MM.1S (cell line): ENCODE results near the gene GTF2H4.

Experiments
- DNase-seq: peaks from one replicate; pipeline ENCODE4 v3.0.0-alpha.2; 2015
- H2AFZ ChIP-seq: fragments of 300-600 bp; sonication (generic); 2 replicates; pipeline ENCODE4 v1.6.0; 2016; ENCODE audit warnings: antibody characterized with exemption, low read length
- H3F3A ChIP-seq: fragments of 300-600 bp; sonication (generic); 2 replicates; pipeline ENCODE4 v1.6.1; 2016; ENCODE audit warnings: mild to moderate bottlenecking, antibody characterized with exemption, low read length, moderate library complexity, mixed read lengths; ENCODE audit not compliant: insufficient read depth
- H3K27ac ChIP-seq: fragments of 300-600 bp; sonication (generic); 2 replicates; pipeline ENCODE4 v1.5.1; 2016; ENCODE audit warnings: mild to moderate bottlenecking, low read length
- H3K27me3 ChIP-seq: fragments of 300-600 bp; sonication (generic); replicated peaks from 2 replicates; pipeline ENCODE4 v1.6.0; 2016; ENCODE audit warnings: low read length; ENCODE audit not compliant: insufficient read depth
- H3K36me3 ChIP-seq: fragments of 300-600 bp; sonication (generic); replicated peaks from 2 replicates; pipeline ENCODE4 v1.6.1; 2016; ENCODE audit warnings: mild to moderate bottlenecking, low read length, mixed read lengths; ENCODE audit not compliant: insufficient read depth
- H3K4me1 ChIP-seq: fragments of 300-600 bp; sonication (generic); 2 replicates; pipeline ENCODE4 v1.6.1; 2016; ENCODE audit warnings: low read length, mixed read lengths
- H3K4me2 ChIP-seq: fragments of 300-600 bp; sonication (generic); 2 replicates; pipeline ENCODE4 v1.6.0; 2016; ENCODE audit warnings: low read depth, low read length
- H3K4me3 ChIP-seq: fragments of 300-600 bp; sonication (generic); 2 replicates; pipeline ENCODE4 v1.5.1; 2016; ENCODE audit warnings: low read length, mixed read lengths
- H3K79me2 ChIP-seq: fragments of 300-600 bp; sonication (generic); 2 replicates; pipeline ENCODE4 v1.6.1; 2016; ENCODE audit warnings: mixed run types, low read length, mixed read lengths
- H3K9ac ChIP-seq: fragments of 300-600 bp; sonication (generic); 2 replicates; pipeline ENCODE4 v1.6.1; 2016; ENCODE audit warnings: low read length, mixed read lengths
- H3K9me2 ChIP-seq: fragments of 300-600 bp; sonication (generic); replicated peaks from 2 replicates; pipeline ENCODE4 v1.6.1; 2016; ENCODE audit warnings: mild to moderate bottlenecking, low read length, mixed read lengths; ENCODE audit not compliant: insufficient read depth
- H3K9me3 ChIP-seq: fragments of 300-600 bp; sonication (generic); replicated peaks from 2 replicates; pipeline ENCODE4 v1.6.1; 2016; ENCODE audit warnings: mild to moderate bottlenecking, low read length, mixed read lengths; ENCODE audit not compliant: insufficient read depth
- H4K20me1 ChIP-seq: fragments of 300-600 bp; sonication (generic); 2 replicates; pipeline ENCODE4 v1.6.1; 2016; ENCODE audit warnings: mild to moderate bottlenecking, low read length, moderate library complexity, mixed read lengths; ENCODE audit not compliant: insufficient read depth
- EZH2 ChIP-seq: fragments of 300-600 bp; sonication (generic); optimal IDR thresholded peaks from 2 replicates; pipeline ENCODE3; 2017; ENCODE audit warnings: low read depth, mild to moderate bottlenecking, antibody characterized with exemption, low read length, mixed read lengths
- EZH2phosphoT487 ChIP-seq: fragments of 300-600 bp; sonication (generic); IDR thresholded peaks from 2 replicates; pipeline ENCODE4 v1.6.1; 2018; ENCODE audit warnings: antibody characterized with exemption, low read length
- TF ChIP-seq, protein P1 (sequence below): fragments of 300-600 bp; sonication (generic); IDR thresholded peaks from 2 replicates; pipeline ENCODE4 v1.5.1; 2016; ENCODE audit warnings: antibody characterized with exemption, low read length, mixed read lengths

Gene GTF2H4

DNA sequence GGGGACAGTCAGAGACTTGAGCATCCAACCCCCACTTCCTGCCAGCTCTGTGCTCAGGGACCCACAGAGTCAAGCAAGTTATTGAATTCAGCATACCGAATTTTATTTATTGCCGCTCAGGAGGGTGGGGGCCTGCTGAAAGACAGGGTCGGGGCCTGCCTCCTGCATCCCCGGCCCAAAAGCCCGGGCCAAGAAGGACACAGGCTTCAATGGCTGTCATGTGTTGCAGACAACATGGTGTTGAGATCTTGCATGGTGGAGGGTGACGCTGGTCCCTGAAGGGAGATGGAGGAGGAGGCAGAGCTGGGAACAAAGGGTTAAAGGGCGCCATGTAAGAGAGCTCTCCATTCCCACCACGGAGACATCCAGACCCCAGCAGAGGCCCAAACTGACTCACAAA is 23.3 kb downstream of the GTF2H4 start:
- Histone ChIP-seq H3K9ac (no peak overlapping the region), H3F3A (no peaks in the 10 kb centered on the region), H3K4me1 (no peaks in the 10 kb centered on the region), H3K9me2 (no peaks in the 10 kb centered on the region), H3K27ac (no peak overlapping the region), H3K4me2 (no peak overlapping the region), H3K9me3 (no peaks in the 10 kb centered on the region), H3K36me3 (no peaks in the 10 kb centered on the region), H3K79me2 (no peaks in the 10 kb centered on the region), H3K4me3 (no peak overlapping the region), H2AFZ (no peak overlapping the region), H3K27me3 (no peaks in the 10 kb centered on the region; the same call in 1 of the 2 replicates), H4K20me1 (no peaks in the 10 kb centered on the region)
- TF ChIP-seq, protein P1, sequence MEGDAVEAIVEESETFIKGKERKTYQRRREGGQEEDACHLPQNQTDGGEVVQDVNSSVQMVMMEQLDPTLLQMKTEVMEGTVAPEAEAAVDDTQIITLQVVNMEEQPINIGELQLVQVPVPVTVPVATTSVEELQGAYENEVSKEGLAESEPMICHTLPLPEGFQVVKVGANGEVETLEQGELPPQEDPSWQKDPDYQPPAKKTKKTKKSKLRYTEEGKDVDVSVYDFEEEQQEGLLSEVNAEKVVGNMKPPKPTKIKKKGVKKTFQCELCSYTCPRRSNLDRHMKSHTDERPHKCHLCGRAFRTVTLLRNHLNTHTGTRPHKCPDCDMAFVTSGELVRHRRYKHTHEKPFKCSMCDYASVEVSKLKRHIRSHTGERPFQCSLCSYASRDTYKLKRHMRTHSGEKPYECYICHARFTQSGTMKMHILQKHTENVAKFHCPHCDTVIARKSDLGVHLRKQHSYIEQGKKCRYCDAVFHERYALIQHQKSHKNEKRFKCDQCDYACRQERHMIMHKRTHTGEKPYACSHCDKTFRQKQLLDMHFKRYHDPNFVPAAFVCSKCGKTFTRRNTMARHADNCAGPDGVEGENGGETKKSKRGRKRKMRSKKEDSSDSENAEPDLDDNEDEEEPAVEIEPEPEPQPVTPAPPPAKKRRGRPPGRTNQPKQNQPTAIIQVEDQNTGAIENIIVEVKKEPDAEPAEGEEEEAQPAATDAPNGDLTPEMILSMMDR = no peak
- TF ChIP-seq EZH2phosphoT487 = no peak
- no peak for TF ChIP-seq EZH2
- no peak for DNase-seq

DNA sequence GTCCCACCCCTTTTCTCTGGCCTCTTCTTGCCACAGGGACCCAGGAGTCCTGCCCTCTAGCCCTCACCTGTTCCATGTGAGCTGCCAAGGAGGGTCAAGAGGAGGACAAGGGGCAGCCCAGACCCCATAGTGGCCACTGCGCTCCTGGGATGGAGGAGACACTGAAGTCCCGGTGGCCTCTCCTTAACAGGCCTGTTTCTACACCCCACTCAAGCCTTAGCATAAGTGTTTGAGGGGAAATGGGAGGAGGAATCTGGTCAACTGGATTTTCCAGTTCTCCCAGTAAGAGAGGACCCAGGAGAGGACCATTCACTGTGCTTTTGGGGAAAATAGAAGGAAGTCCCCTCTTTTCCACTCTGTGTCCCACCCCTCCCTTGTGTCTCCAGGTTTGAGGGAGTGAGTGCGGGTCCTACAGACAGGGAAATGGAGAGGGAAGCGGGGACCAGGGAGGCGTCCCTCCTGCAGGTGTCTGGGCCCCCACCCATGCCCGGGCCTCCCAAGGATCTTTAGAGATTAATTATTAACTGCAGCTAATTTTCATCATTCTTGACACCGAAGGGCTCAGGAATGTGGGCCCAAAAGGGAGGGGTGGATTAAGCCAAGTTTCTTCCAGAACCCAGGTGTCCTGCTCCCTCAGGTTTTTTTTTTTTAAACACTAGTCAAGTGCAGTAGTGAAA is 24.1 kb downstream of the GTF2H4 start, which contains the start of gene SFTA2:
TSS of gene SFTA2 (minus strand) at position 202 of the 677 bp plus-strand sequence. CDS start at position 128, 74 bp downstream.
- Histone ChIP-seq H3K9me3 (no peaks in the 10 kb centered on the region), H3K4me1 (no peaks in the 10 kb centered on the region), H3K4me2 (no peak within 1 kb of the TSS), H3K4me3 (no peak within 1 kb of the TSS), H3K79me2 (no peaks in the 10 kb centered on the region), H3K36me3 (no peaks in the 10 kb centered on the region), H3K9ac (no peak within 1 kb of the TSS), H3K27me3 (peaks cover 2% of the 10 kb centered on the region; the same call in 1 of the 2 replicates), H3K27ac (no peak within 1 kb of the TSS), H3F3A (no peaks in the 10 kb centered on the region), H4K20me1 (no peaks in the 10 kb centered on the region), H2AFZ (no peak within 1 kb of the TSS), H3K9me2 (no peaks in the 10 kb centered on the region)
- no peak for DNase-seq
- TF ChIP-seq EZH2 (no peak), EZH2phosphoT487 (no peak)
- TF ChIP-seq, protein P1 = no peak

DNA sequence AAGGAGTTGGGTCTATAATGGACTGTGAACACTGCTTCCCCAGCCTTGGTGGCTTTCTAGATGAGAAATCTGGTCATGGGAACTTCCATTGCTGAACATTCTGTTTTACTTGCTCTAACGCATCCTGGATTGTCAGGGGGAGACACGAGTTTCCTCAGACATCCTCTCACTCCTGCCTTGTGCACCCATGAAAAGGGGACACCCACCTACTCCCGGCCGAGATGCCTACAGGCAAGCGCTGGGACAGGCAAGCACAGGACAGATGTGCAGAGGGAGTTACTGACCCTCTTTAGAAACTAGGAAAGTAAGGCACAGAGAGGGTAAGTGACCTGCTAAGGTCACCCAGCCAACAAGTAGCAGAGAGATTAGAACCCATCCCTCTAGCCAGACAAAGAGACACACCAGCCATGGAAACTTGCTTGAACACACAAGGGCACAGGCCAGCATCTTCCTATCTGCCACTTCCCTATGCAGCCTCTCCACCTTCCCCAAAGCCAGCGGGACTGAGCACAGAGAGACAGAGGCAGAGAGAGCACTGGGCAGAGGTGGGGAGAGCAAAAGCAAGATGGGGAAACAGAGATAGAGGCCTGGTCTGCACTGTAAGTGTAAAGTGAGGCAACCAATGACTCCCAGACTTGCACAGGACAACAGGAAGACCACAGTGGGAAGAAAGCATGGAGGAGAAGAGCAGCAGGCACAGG is 24.8 kb downstream of the GTF2H4 start:
- Histone ChIP-seq H3K4me2 (no peak overlapping the region), H3K4me1 (no peaks in the 10 kb centered on the region), H2AFZ (no peak overlapping the region), H3K9ac (no peak overlapping the region), H4K20me1 (no peaks in the 10 kb centered on the region), H3K27ac (no peak overlapping the region), H3F3A (no peaks in the 10 kb centered on the region), H3K27me3 (peaks cover 4% of the 10 kb centered on the region; the same call in 1 of the 2 replicates), H3K4me3 (no peak overlapping the region), H3K9me2 (no peaks in the 10 kb centered on the region), H3K9me3 (no peaks in the 10 kb centered on the region), H3K79me2 (no peaks in the 10 kb centered on the region), H3K36me3 (no peaks in the 10 kb centered on the region)
- DNase-seq = no peak
- TF ChIP-seq EZH2phosphoT487 = no peak
- TF ChIP-seq, protein P1 = no peak
- no peak for TF ChIP-seq EZH2
